GM12875 (cell line): ENCODE measurements around the gene JAKMIP3.

Experiments used
- H3K4me3 ChIP-seq: one replicate; pipeline ENCODE4 v1.5.1; 2011; ENCODE audit warnings: low read depth, low read length, control low read depth
- CTCF ChIP-seq: IDR thresholded peaks from 2 replicates; pipeline ENCODE4 v1.5.1; 2011; ENCODE audit warnings: low read depth, mild to moderate bottlenecking, control low read depth, inconsistent platforms, low read length, moderate library complexity, borderline replicate concordance; ENCODE audit not compliant: insufficient read depth

The JAKMIP3 gene

GRCh38 chr10:132094581-132095234 is 29.0 kb downstream of the JAKMIP3 start:
- H3K4me3 ChIP-seq = no peak overlapping the region
- TF ChIP-seq CTCF = no peak

GRCh38 chr10:132095403-132096113 is 29.8 kb downstream of the JAKMIP3 start:
- H3K4me3 ChIP-seq = no peak overlapping the region

GRCh38 chr10:132096223-132096622 is 30.5 kb downstream of the JAKMIP3 start:
- TF ChIP-seq CTCF = no peak
- H3K4me3 ChIP-seq = no peak overlapping the region

More at GRCh38 chr10:132095403-132096113, 29.8 kb downstream of the JAKMIP3 start:
- TF ChIP-seq CTCF = no peak

GRCh38 chr10:132096863-132097478 is 31.2 kb downstream of the JAKMIP3 start:
- TF ChIP-seq CTCF = no peak
- H3K4me3 ChIP-seq = no peak overlapping the region

- no peak for TF ChIP-seq CTCF
- H3K4me3 ChIP-seq = no peak overlapping the region
Observed at GRCh38 chr10:132097609-132098377, 32.0 kb downstream of the JAKMIP3 start.

GRCh38 chr10:132098539-132099388 is 33.0 kb downstream of the JAKMIP3 start:
- no peak overlapping the region for H3K4me3 ChIP-seq
- TF ChIP-seq CTCF = no peak
